BLaER1 treated with 17β-estradiol and CSF1 and Interleukin-3, amounts not matched to agents 10 nM and 100 nM (cell line): ENCODE results near the gene INIP.
A peak's percentile ranks its signal among the peaks of the same experiment; 100 is the strongest.

Source experiments
- H3K27ac ChIP-seq, 11 experiments: shearing (Covaris generic); formaldehyde crosslinking; 2 replicates each; pipeline ENCODE4 v1.8.1; 2022
- H3K27me3 ChIP-seq, 11 experiments: shearing (Covaris generic); formaldehyde crosslinking; 2 replicates each; pipeline ENCODE4 v1.8.1; 2022
- H3K36me3 ChIP-seq, 11 experiments: shearing (Covaris generic); formaldehyde crosslinking; 2 replicates each; pipeline ENCODE4 v1.8.1; 2022
- H3K4me1 ChIP-seq, 10 experiments: shearing (Covaris generic); formaldehyde crosslinking; 2 replicates each; pipeline ENCODE4 v1.8.1; 2022
- H3K4me2 ChIP-seq, 11 experiments: shearing (Covaris generic); formaldehyde crosslinking; 2 replicates each; pipeline ENCODE4 v1.8.1; 2022
- H3K4me3 ChIP-seq, 10 experiments: shearing (Covaris generic); formaldehyde crosslinking; 2 replicates each; pipeline ENCODE4 v1.8.1; 2022
- H3K9ac ChIP-seq, 11 experiments: shearing (Covaris generic); formaldehyde crosslinking; 2 replicates each; pipeline ENCODE4 v1.8.1; 2022
- H3K9me3 ChIP-seq, 11 experiments: shearing (Covaris generic); formaldehyde crosslinking; replicated peaks in 1 of 11; 2 replicates each; pipeline ENCODE4 v1.8.1; 2022
- H4K20me1 ChIP-seq, 11 experiments: shearing (Covaris generic); formaldehyde crosslinking; 2 replicates each; pipeline ENCODE4 v1.8.1; 2022
- Cebpa-rat ChIP-seq, 11 experiments: shearing (Covaris generic); IDR thresholded peaks; 2 replicates each; pipeline ENCODE4 v1.8.1; 2022

Gene INIP

GRCh38 chr9:112717661-112718331 lies at the start of gene INIP:
Gene INIP (minus strand): TSS chr9:112718117. CDS start chr9:112716485, 1,632 bp downstream.
- H4K20me1 ChIP-seq: peaks cover 0 to 15% (median 0%) of the 10 kb centered on the region in 11 experiments; a peak in 9 of 22 replicates
- H3K4me3 ChIP-seq: peak within 1 kb of the TSS; percentile 72 to 98 (median 86)
- peak within 1 kb of the TSS; percentile 69 to 94 (median 82) for H3K27ac ChIP-seq
- H3K9me3 ChIP-seq: peaks cover 0 to 10% (median 6%) of the 10 kb centered on the region in 11 experiments; a peak in 13 of 22 replicates
- no peak for TF ChIP-seq Cebpa-rat (IDR thresholded peaks at IDR 0.05)
- H3K4me2 ChIP-seq: peak within 1 kb of the TSS; percentile 76 to 94 (median 83)
- H3K9ac ChIP-seq: peak within 1 kb of the TSS; percentile 78 to 93 (median 88)
- H3K4me1 ChIP-seq: peaks cover 13 to 20% (median 15%) of the 10 kb centered on the region in 10 experiments
- peaks cover 14 to 37% (median 26%) of the 10 kb centered on the region in 11 experiments; a peak in 21 of 22 replicates for H3K36me3 ChIP-seq
- no peaks in the 10 kb centered on the region for H3K27me3 ChIP-seq

GRCh38 chr9:112765281-112765680 lies 47.4 kb upstream of the INIP start:
- peaks cover 14 to 34% (median 28%) of the 10 kb centered on the region in 11 experiments for H3K9me3 ChIP-seq
- TF ChIP-seq Cebpa-rat (IDR thresholded peaks at IDR 0.05): no peak

GRCh38 chr9:112764837-112765236 lies 46.9 kb upstream of the INIP start:
- Histone ChIP-seq H3K4me2 (no peak overlapping the region), H3K27me3 (no peaks in the 10 kb centered on the region), H3K36me3 (peaks cover 7 to 68% (median 19%) of the 10 kb centered on the region in 11 experiments; a peak in 17 of 22 replicates), H3K4me1 (peaks cover 0 to 15% (median 6%) of the 10 kb centered on the region in 10 experiments; a peak in 9 of 20 replicates), H3K27ac (no peak overlapping the region), H4K20me1 (peaks cover 0 to 97% (median 20%) of the 10 kb centered on the region in 11 experiments; a peak in 13 of 22 replicates), H3K9me3 (peaks cover 14 to 34% (median 28%) of the 10 kb centered on the region in 11 experiments), H3K4me3 (no peak overlapping the region), H3K9ac (no peak overlapping the region)
- no peak for TF ChIP-seq Cebpa-rat (IDR thresholded peaks at IDR 0.05)

More at GRCh38 chr9:112765281-112765680, 47.4 kb upstream of the INIP start:
- Histone ChIP-seq H3K4me1 (peaks cover 0 to 13% (median 6%) of the 10 kb centered on the region in 10 experiments; a peak in 8 of 20 replicates), H3K9ac (no peak overlapping the region), H3K36me3 (peaks cover 7 to 71% (median 19%) of the 10 kb centered on the region in 11 experiments; a peak in 17 of 22 replicates), H3K4me2 (no peak overlapping the region), H4K20me1 (peaks cover 0 to 97% (median 17%) of the 10 kb centered on the region in 11 experiments; a peak in 13 of 22 replicates), H3K4me3 (no peak overlapping the region), H3K27ac (no peak overlapping the region), H3K27me3 (no peaks in the 10 kb centered on the region)

- no peak for TF ChIP-seq Cebpa-rat (IDR thresholded peaks at IDR 0.05)
- peaks cover 7 to 64% (median 18%) of the 10 kb centered on the region in 11 experiments; a peak in 17 of 22 replicates for H3K36me3 ChIP-seq
- H3K9ac ChIP-seq: no peak overlapping the region
- no peaks in the 10 kb centered on the region for H3K27me3 ChIP-seq
- H3K27ac ChIP-seq: no peak overlapping the region
- H4K20me1 ChIP-seq: peaks cover 0 to 97% (median 20%) of the 10 kb centered on the region in 11 experiments; a peak in 13 of 22 replicates
- H3K9me3 ChIP-seq: peaks cover 14 to 34% (median 27%) of the 10 kb centered on the region in 11 experiments
- H3K4me1 ChIP-seq: peaks cover 0 to 15% (median 6%) of the 10 kb centered on the region in 10 experiments; a peak in 9 of 20 replicates
- H3K4me2 ChIP-seq: no peak overlapping the region
- no peak overlapping the region for H3K4me3 ChIP-seq
These were observed 46.4 kb upstream of the INIP start for GRCh38 chr9:112764344-112764743.

GRCh38 chr9:112762726-112763518 lies 45.0 kb upstream of the INIP start:
- H3K36me3 ChIP-seq: peaks cover 4 to 64% (median 25%) of the 10 kb centered on the region in 11 experiments; a peak in 17 of 22 replicates
- H4K20me1 ChIP-seq: peaks cover 0 to 97% (median 20%) of the 10 kb centered on the region in 11 experiments; a peak in 12 of 22 replicates
- H3K9me3 ChIP-seq: peaks cover 14 to 27% (median 24%) of the 10 kb centered on the region in 11 experiments

GRCh38 chr9:112761912-112762655 lies 44.2 kb upstream of the INIP start:
- Histone ChIP-seq H3K4me2 (0 out of 22 replicates have a peak overlapping the region, but pooled peaks of 1 of the 11 experiments have one; percentile 2), H3K27ac (no peak overlapping the region), H3K4me1 (peaks cover 0 to 25% (median 8%) of the 10 kb centered on the region in 10 experiments; a peak in 9 of 20 replicates), H3K4me3 (no peak overlapping the region), H3K9ac (no peak overlapping the region), H3K9me3 (peaks cover 14 to 19% (median 16%) of the 10 kb centered on the region in 11 experiments), H3K27me3 (no peaks in the 10 kb centered on the region), H3K36me3 (peaks cover 4 to 57% (median 20%) of the 10 kb centered on the region in 11 experiments; a peak in 15 of 22 replicates), H4K20me1 (peaks cover 0 to 97% (median 26%) of the 10 kb centered on the region in 11 experiments; a peak in 12 of 22 replicates)
- no peak for TF ChIP-seq Cebpa-rat (IDR thresholded peaks at IDR 0.05)

More at GRCh38 chr9:112762726-112763518, 45.0 kb upstream of the INIP start:
- no peak overlapping the region for H3K4me3 ChIP-seq
- H3K4me1 ChIP-seq: peaks cover 0 to 17% (median 6%) of the 10 kb centered on the region in 10 experiments; a peak in 9 of 20 replicates
- H3K27ac ChIP-seq: no peak overlapping the region
- no peak overlapping the region for H3K9ac ChIP-seq
- H3K27me3 ChIP-seq: no peaks in the 10 kb centered on the region
- no peak overlapping the region for H3K4me2 ChIP-seq
- no peak for TF ChIP-seq Cebpa-rat (IDR thresholded peaks at IDR 0.05)

GRCh38 chr9:112760821-112761220 lies 42.9 kb upstream of the INIP start:
- Histone ChIP-seq H3K9me3 (peaks cover 3 to 7% (median 3%) of the 10 kb centered on the region in 11 experiments; a peak in 21 of 22 replicates), H3K4me2 (no peak overlapping the region), H4K20me1 (peaks cover 0 to 98% (median 26%) of the 10 kb centered on the region in 11 experiments; a peak in 12 of 22 replicates), H3K4me3 (no peak overlapping the region), H3K9ac (no peak overlapping the region), H3K4me1 (peaks cover 0 to 38% (median 8%) of the 10 kb centered on the region in 10 experiments; a peak in 12 of 20 replicates), H3K36me3 (peaks cover 0 to 45% (median 15%) of the 10 kb centered on the region in 11 experiments; a peak in 13 of 22 replicates), H3K27me3 (no peaks in the 10 kb centered on the region), H3K27ac (no peak overlapping the region)
- no peak for TF ChIP-seq Cebpa-rat (IDR thresholded peaks at IDR 0.05)

- peak overlapping the region in 3 of 11 experiments; percentile 6 to 29 (median 14); a peak in 2 of 22 replicates for H3K4me2 ChIP-seq
- peaks cover 25 to 61% (median 33%) of the 10 kb centered on the region in 10 experiments for H3K4me1 ChIP-seq
- no peaks in the 10 kb centered on the region for H3K27me3 ChIP-seq
- peaks cover 0 to 100% (median 51%) of the 10 kb centered on the region in 11 experiments; a peak in 14 of 22 replicates for H4K20me1 ChIP-seq
- no peak for TF ChIP-seq Cebpa-rat (IDR thresholded peaks at IDR 0.05)
- H3K36me3 ChIP-seq: peaks cover 0 to 26% (median 15%) of the 10 kb centered on the region in 11 experiments; a peak in 13 of 22 replicates
- no peak overlapping the region for H3K4me3 ChIP-seq
- H3K27ac ChIP-seq: no peak overlapping the region
- no peak overlapping the region for H3K9ac ChIP-seq
- no peaks in the 10 kb centered on the region for H3K9me3 ChIP-seq
These were observed 40.0 kb upstream of the INIP start for GRCh38 chr9:112757940-112758339.
